COLO668 (cell line): ENCODE results near the gene PPP1R12B.
"Not testable (repeated sequence)": the region's sequence is repeated elsewhere in the genome, so short reads cannot be mapped to it uniquely, and the experiment has no call there.

Experiments
- DNase-seq: peaks from one replicate; lab custom pipeline; 2025; ENCODE audit not compliant: unreplicated experiment; lab: John Stamatoyannopoulos, UW

Gene PPP1R12B

GRCh38 chr1:202479661-202480060, 131.2 kb downstream of the PPP1R12B start:
- not testable (repeated sequence) for DNase-seq

- DNase-seq, result not testable (repeated sequence)
Measured at GRCh38 chr1:202480640-202481039, 132.1 kb downstream of the PPP1R12B start.

- peak; percentile 63 for DNase-seq
Measured at GRCh38 chr1:202483362-202483761, 134.9 kb downstream of the PPP1R12B start.

- DNase-seq, result not testable (repeated sequence)
Measured at GRCh38 chr1:202484032-202484431, 135.5 kb downstream of the PPP1R12B start.

GRCh38 chr1:202484820-202485219, 136.3 kb downstream of the PPP1R12B start:
- DNase-seq, result not testable (repeated sequence)

GRCh38 chr1:202488178-202488649, 139.7 kb downstream of the PPP1R12B start:
- DNase-seq, result not testable (repeated sequence)

GRCh38 chr1:202489101-202489500, 140.6 kb downstream of the PPP1R12B start:
- DNase-seq, result not testable (repeated sequence)

GRCh38 chr1:202493112-202493511, 144.6 kb downstream of the PPP1R12B start:
- DNase-seq, result not testable (repeated sequence)

GRCh38 chr1:202498542-202498941, 150.0 kb downstream of the PPP1R12B start:
- no peak for DNase-seq

GRCh38 chr1:202499997-202500396, 151.5 kb downstream of the PPP1R12B start:
- not testable (repeated sequence) for DNase-seq

GRCh38 chr1:202501281-202501680, 152.8 kb downstream of the PPP1R12B start:
- DNase-seq, result no peak

GRCh38 chr1:202505356-202505755, 156.9 kb downstream of the PPP1R12B start:
- no peak for DNase-seq

- not testable (repeated sequence) for DNase-seq
Measured at GRCh38 chr1:202505880-202506575, 157.5 kb downstream of the PPP1R12B start.

GRCh38 chr1:202508863-202509262, 160.4 kb downstream of the PPP1R12B start:
- DNase-seq, result not testable (repeated sequence)

GRCh38 chr1:202513875-202514274, 165.4 kb downstream of the PPP1R12B start:
- DNase-seq, result not testable (repeated sequence)

GRCh38 chr1:202516434-202516877, 168.0 kb downstream of the PPP1R12B start:
- DNase-seq, result no peak

GRCh38 chr1:202517146-202517545, 168.6 kb downstream of the PPP1R12B start:
- not testable (repeated sequence) for DNase-seq

GRCh38 chr1:202518180-202518579, 169.7 kb downstream of the PPP1R12B start:
- not testable (repeated sequence) for DNase-seq

GRCh38 chr1:202518905-202519304, 170.4 kb downstream of the PPP1R12B start:
- not testable (repeated sequence) for DNase-seq

GRCh38 chr1:202520129-202520856, 171.8 kb downstream of the PPP1R12B start:
- DNase-seq, result not testable (repeated sequence)

- not testable (repeated sequence) for DNase-seq
Measured at GRCh38 chr1:202520857-202521216, 172.3 kb downstream of the PPP1R12B start.

GRCh38 chr1:202521484-202521883, 173.0 kb downstream of the PPP1R12B start:
- not testable (repeated sequence) for DNase-seq
